OCI-LY1 (cell line): ENCODE measurements around the gene RNU7-1.

Source experiments
- H2AFZ ChIP-seq: fragments of 200-600 bp; sonication (generic), shearing (Covaris generic); 2 replicates; pipeline ENCODE4 v1.6.0; 2014; ENCODE audit warnings: antibody characterized with exemption, mild to moderate bottlenecking, low read length
- H3F3A ChIP-seq: fragments of 200-600 bp; sonication (generic), shearing (Covaris generic); 2 replicates; pipeline ENCODE4 v1.6.0; 2014; ENCODE audit warnings: mild to moderate bottlenecking, antibody characterized with exemption, low read length, moderate library complexity; ENCODE audit not compliant: insufficient read depth
- H3K27ac ChIP-seq: fragments of 200-600 bp; sonication (generic); 2 replicates; pipeline ENCODE4 v1.5.1; 2014; ENCODE audit warnings: low read length, mixed run types, mild to moderate bottlenecking, low read depth; ENCODE audit not compliant: poor library complexity, severe bottlenecking
- H3K27me3 ChIP-seq: fragments of 200-600 bp; sonication (generic); 2 replicates; pipeline ENCODE4 v1.6.0; 2014; ENCODE audit warnings: antibody characterized with exemption, mild to moderate bottlenecking, low read length, moderate library complexity; ENCODE audit not compliant: insufficient read depth
- H3K36me3 ChIP-seq: fragments of 200-600 bp; sonication (generic); 2 replicates; pipeline ENCODE4 v1.6.1; 2014; ENCODE audit warnings: mild to moderate bottlenecking, antibody characterized with exemption, low read length, moderate library complexity, mixed read lengths; ENCODE audit not compliant: insufficient read depth
- H3K4me1 ChIP-seq: fragments of 200-600 bp; sonication (generic); 2 replicates; pipeline ENCODE4 v1.5.1; 2014; ENCODE audit warnings: mild to moderate bottlenecking, low read length, moderate library complexity; ENCODE audit not compliant: insufficient read depth, severe bottlenecking
- H3K4me2 ChIP-seq: fragments of 200-600 bp; sonication (generic), shearing (Covaris generic); 2 replicates; pipeline ENCODE4 v1.6.1; 2014; ENCODE audit warnings: low read length
- H3K4me3 ChIP-seq: fragments of 200-600 bp; sonication (generic); 2 replicates; pipeline ENCODE4 v1.5.1; 2014; ENCODE audit warnings: low read length, low read depth, mild to moderate bottlenecking, mixed read lengths; ENCODE audit not compliant: poor library complexity, severe bottlenecking
- H3K79me2 ChIP-seq: fragments of 200-600 bp; shearing (Covaris generic); 2 replicates; pipeline ENCODE4 v1.6.1; 2016; ENCODE audit warnings: mixed run types, low read length, mixed read lengths; ENCODE audit not compliant: insufficient read depth
- H3K9ac ChIP-seq: fragments of 200-600 bp; sonication (generic), shearing (Covaris generic); 2 replicates; pipeline ENCODE4 v1.6.1; 2014; ENCODE audit warnings: mild to moderate bottlenecking, low read length, mixed read lengths
- H3K9me2 ChIP-seq: fragments of 200-600 bp; sonication (generic), shearing (Covaris generic); 2 replicates; pipeline ENCODE4 v1.6.1; 2014; ENCODE audit warnings: low read depth, mild to moderate bottlenecking, low read length, mixed read lengths
- H3K9me3 ChIP-seq: fragments of 200-600 bp; shearing (Covaris generic); 2 replicates; pipeline ENCODE4 v1.6.1; 2014; ENCODE audit warnings: low read length, mixed read lengths
- H4K20me1 ChIP-seq: fragments of 200-600 bp; sonication (generic), shearing (Covaris generic); 2 replicates; pipeline ENCODE4 v1.6.0; 2016; ENCODE audit warnings: mild to moderate bottlenecking, low read length; ENCODE audit not compliant: insufficient read depth
- EZH2 ChIP-seq: fragments of 200-600 bp; sonication (generic), shearing (Covaris generic); IDR thresholded peaks from 2 replicates; pipeline ENCODE4 v1.8.0; 2017; ENCODE audit warnings: borderline replicate concordance, mixed run types, mild to moderate bottlenecking, antibody characterized with exemption, low read length, moderate library complexity, mixed read lengths
- TF ChIP-seq, protein P1 (sequence below): fragments of 200-600 bp; sonication (generic), shearing (Covaris generic); IDR thresholded peaks from 2 replicates; pipeline ENCODE4 v1.5.1; 2017; ENCODE audit warnings: mild to moderate bottlenecking, antibody characterized with exemption, low read length, moderate library complexity, mixed read lengths

Gene RNU7-1

DNA sequence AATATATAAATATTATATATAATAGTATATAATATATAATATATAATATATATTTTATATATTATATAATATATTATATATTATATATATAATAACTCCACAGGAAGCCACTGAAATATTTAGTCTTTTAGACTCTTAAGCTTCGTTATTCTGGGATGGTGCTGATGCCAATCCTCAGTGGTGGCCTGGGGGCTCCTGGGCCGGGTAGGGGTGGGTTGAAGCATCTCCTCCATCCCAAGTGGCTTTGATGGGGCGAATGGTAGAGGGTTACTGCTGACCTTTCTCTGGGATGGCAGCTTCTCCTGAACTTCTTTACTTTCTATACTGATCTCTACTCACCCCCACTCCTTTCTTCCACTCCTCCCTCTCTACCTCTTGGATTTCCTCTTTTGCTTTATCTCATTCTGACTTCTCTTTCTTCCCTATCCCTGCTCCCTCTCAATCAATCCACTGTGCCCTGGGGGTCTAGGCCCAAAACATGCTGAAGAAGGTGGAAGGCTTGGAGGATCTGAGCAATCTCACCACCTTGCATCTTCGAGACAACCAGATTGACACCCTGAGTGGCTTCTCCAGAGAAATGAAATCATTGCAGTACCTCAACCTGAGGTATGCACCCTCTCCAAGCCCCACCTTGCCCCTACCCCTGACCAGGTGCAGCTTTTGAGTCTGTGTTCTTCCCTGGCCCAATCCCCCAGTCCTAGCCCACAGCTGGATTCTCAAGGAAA lies 34.0 kb upstream of the RNU7-1 start:
- Histone ChIP-seq H3K36me3 (no peaks in the 10 kb centered on the region), H4K20me1 (no peaks in the 10 kb centered on the region), H3K4me3 (no peak overlapping the region), H3K4me2 (no peak overlapping the region), H3K27ac (no peak overlapping the region), H3K9me3 (no peaks in the 10 kb centered on the region), H3K4me1 (peaks cover 13% of the 10 kb centered on the region), H2AFZ (no peak overlapping the region), H3K27me3 (0 out of 2 replicates have a peak, but pooled peaks cover 5% of the 10 kb centered on the region), H3K9me2 (no peaks in the 10 kb centered on the region), H3K9ac (no peak overlapping the region), H3K79me2 (no peaks in the 10 kb centered on the region), H3F3A (no peaks in the 10 kb centered on the region)
- no peak for TF ChIP-seq EZH2
- TF ChIP-seq, protein P1, sequence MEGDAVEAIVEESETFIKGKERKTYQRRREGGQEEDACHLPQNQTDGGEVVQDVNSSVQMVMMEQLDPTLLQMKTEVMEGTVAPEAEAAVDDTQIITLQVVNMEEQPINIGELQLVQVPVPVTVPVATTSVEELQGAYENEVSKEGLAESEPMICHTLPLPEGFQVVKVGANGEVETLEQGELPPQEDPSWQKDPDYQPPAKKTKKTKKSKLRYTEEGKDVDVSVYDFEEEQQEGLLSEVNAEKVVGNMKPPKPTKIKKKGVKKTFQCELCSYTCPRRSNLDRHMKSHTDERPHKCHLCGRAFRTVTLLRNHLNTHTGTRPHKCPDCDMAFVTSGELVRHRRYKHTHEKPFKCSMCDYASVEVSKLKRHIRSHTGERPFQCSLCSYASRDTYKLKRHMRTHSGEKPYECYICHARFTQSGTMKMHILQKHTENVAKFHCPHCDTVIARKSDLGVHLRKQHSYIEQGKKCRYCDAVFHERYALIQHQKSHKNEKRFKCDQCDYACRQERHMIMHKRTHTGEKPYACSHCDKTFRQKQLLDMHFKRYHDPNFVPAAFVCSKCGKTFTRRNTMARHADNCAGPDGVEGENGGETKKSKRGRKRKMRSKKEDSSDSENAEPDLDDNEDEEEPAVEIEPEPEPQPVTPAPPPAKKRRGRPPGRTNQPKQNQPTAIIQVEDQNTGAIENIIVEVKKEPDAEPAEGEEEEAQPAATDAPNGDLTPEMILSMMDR: no peak

DNA sequence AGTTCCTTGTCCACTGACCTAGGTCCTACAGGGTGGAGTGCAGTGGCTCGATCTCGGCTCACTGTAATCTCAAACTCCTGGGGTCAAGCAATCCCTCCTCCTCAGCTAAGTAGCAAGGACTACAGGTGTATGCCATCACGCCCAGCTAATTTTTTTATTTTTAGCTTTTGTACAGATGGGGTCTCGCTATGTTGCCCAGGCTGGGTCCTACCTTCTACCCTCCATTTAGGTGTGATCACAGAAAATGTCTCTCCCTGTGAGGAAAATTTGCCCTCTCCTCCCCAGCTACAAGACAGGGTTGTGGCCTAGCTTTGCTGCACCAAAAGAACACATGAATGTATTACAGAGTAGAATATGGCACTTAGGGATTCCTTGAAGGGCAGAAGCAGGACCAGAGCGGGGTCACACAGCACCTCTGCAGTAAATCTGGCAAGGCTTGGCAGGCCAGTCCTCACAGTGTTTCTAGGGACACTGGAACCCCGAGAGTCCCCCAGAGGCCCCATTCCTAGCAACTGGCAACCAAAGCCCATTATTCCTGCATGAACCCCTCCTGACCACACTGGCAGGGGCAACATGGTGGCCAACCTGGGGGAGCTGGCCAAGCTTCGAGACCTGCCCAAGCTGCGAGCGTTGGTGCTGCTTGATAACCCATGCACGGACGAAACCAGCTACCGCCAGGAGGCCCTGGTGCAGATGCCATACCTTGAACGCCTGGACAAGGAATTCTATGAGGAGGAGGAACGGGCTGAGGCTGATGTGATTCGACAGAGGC lies 31.3 kb upstream of the RNU7-1 start:
- H3F3A ChIP-seq: no peaks in the 10 kb centered on the region
- no peaks in the 10 kb centered on the region for H3K9me3 ChIP-seq
- no peak overlapping the region for H3K9ac ChIP-seq
- H3K4me1 ChIP-seq: peaks cover 14% of the 10 kb centered on the region
- H3K36me3 ChIP-seq: no peaks in the 10 kb centered on the region
- no peak overlapping the region for H3K27ac ChIP-seq
- peaks cover 10% of the 10 kb centered on the region; the same call in 1 of the 2 replicates for H3K27me3 ChIP-seq
- H3K79me2 ChIP-seq: no peaks in the 10 kb centered on the region
- no peak overlapping the region for H3K4me2 ChIP-seq
- no peak for TF ChIP-seq EZH2
- TF ChIP-seq, protein P1: no peak
- H3K9me2 ChIP-seq: no peaks in the 10 kb centered on the region
- no peak overlapping the region for H2AFZ ChIP-seq
- no peak overlapping the region for H3K4me3 ChIP-seq
- no peaks in the 10 kb centered on the region for H4K20me1 ChIP-seq

DNA sequence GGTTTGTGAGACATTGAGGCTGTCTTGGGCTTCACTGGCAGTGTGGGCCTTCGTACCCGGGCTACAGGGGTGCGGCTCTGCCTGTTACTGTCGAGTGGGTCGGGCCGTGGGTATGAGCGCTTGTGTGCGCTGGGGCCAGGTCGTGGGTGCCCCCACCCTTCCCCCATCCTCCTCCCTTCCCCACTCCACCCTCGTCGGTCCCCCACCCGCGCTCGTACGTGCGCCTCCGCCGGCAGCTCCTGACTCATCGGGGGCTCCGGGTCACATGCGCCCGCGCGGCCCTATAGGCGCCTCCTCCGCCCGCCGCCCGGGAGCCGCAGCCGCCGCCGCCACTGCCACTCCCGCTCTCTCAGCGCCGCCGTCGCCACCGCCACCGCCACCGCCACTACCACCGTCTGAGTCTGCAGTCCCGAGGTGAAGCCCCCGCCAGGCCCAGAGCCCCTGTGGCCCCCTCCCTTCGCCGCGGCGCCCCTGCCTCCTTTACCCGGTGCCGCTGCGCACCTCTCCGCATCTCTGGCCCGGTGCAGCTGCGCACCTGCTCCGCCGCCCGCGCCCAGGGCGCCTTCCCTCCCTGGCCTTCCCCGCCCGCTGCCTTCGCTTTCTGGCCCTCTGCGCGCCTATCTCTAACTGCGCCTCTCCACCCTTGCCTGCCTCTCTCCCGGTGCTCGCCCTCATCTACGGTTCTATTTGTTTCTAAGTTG lies 29.2 kb upstream of the RNU7-1 start, which contains the start of gene ENO2:
ENO2 (plus strand) TSS at position 335 of the 701 bp plus-strand sequence. CDS start 1,253 bp downstream, outside the sequence.
- Histone ChIP-seq H3K4me1 (peaks cover 14% of the 10 kb centered on the region), H3K27ac (no peak within 1 kb of the TSS), H3K9me2 (no peaks in the 10 kb centered on the region), H2AFZ (no peak within 1 kb of the TSS), H3K9ac (peak within 1 kb of the TSS; percentile 3; the same call in 1 of the 2 replicates), H3K4me3 (peak within 1 kb of the TSS; percentile 45), H3K36me3 (no peaks in the 10 kb centered on the region), H3K4me2 (peak within 1 kb of the TSS; percentile 51), H4K20me1 (no peaks in the 10 kb centered on the region), H3K79me2 (no peaks in the 10 kb centered on the region), H3K9me3 (no peaks in the 10 kb centered on the region), H3F3A (no peaks in the 10 kb centered on the region), H3K27me3 (peaks cover 10% of the 10 kb centered on the region; the same call in 1 of the 2 replicates)
- TF ChIP-seq, protein P1: no peak
- no peak for TF ChIP-seq EZH2
